Measurements from ENCODE around the gene ABHD1. TPM values are rescaled to one million over a fixed set of nuclear protein-coding genes. Genes with fewer than 3 reads are reported as not detected.

Gene ABHD1
- total RNA-seq, 1 donor from 2014 or later, result 1.1 TPM

- DNase-seq (ENCODE audit: low spot score), result peak; percentile 98
- intact Hi-C loops (cut with DNase I), result loop anchor here (2.0 kb wide), 1 partner anchor 35 kb away; the partner anchor contains the start of gene AGBL5
Observed at GRCh38 chr2:27086090-27086723, 37.4 kb upstream of the ABHD1 start.

- no peak for DNase-seq (ENCODE audit: low spot score)
- intact Hi-C loops (cut with DNase I), result loop anchor here (2.0 kb wide), 1 partner anchor 36 kb away; the partner anchor contains the start of gene AGBL5
Observed at GRCh38 chr2:27086724-27087593, 36.7 kb upstream of the ABHD1 start, which contains the start of gene KHK. Gene KHK (plus strand): TSS chr2:27086772. CDS start chr2:27087260, 488 bp downstream.

GRCh38 chr2:27087823-27088410 lies 35.7 kb upstream of the ABHD1 start:
- no peak for DNase-seq (ENCODE audit: low spot score)
- intact Hi-C loops (cut with DNase I), result loop anchor here (2.0 kb wide), 1 partner anchor 37 kb away; the partner anchor contains the start of gene AGBL5

- intact Hi-C loops (cut with DNase I), result no loop called here
- no peak for DNase-seq (ENCODE audit: low spot score)
Observed at GRCh38 chr2:27088634-27089033, 35.0 kb upstream of the ABHD1 start.

- DNase-seq (ENCODE audit: low spot score), result no peak
- intact Hi-C loops (cut with DNase I), result no loop called here
Observed at GRCh38 chr2:27089111-27089954, 34.3 kb upstream of the ABHD1 start.

- intact Hi-C loops (cut with DNase I), result no loop called here
- no peak for DNase-seq (ENCODE audit: low spot score)
Observed at GRCh38 chr2:27091746-27092695, 31.6 kb upstream of the ABHD1 start.

GRCh38 chr2:27092696-27093429 lies 30.8 kb upstream of the ABHD1 start:
- DNase-seq (ENCODE audit: low spot score), result no peak
- intact Hi-C loops (cut with DNase I), result no loop called here

- DNase-seq (ENCODE audit: low spot score), result no peak
- intact Hi-C loops (cut with DNase I), result no loop called here
Observed at GRCh38 chr2:27093430-27094352, 29.9 kb upstream of the ABHD1 start.

- intact Hi-C loops (cut with DNase I), result no loop called here
- no peak for DNase-seq (ENCODE audit: low spot score)
Observed at GRCh38 chr2:27094353-27094984, 29.1 kb upstream of the ABHD1 start.

- intact Hi-C loops (cut with DNase I), result loop anchor here (5.0 kb wide), 3 partner anchors 117 to 207 kb away; partner anchors contain the start of genes ATRAID, SLC5A6 and TRIM54
- no peak for DNase-seq (ENCODE audit: low spot score)
Observed at GRCh38 chr2:27095427-27095744, 28.2 kb upstream of the ABHD1 start.

GRCh38 chr2:27095745-27096651 lies 27.6 kb upstream of the ABHD1 start:
- intact Hi-C loops (cut with DNase I), result loop anchor here (5.0 kb wide), 3 partner anchors 116 to 206 kb away; partner anchors contain the start of genes ATRAID, SLC5A6 and TRIM54
- DNase-seq (ENCODE audit: low spot score), result no peak

- no peak for DNase-seq (ENCODE audit: low spot score)
- intact Hi-C loops (cut with DNase I), result loop anchor here (5.0 kb wide), 3 partner anchors 115 to 205 kb away; partner anchors contain the start of genes ATRAID, SLC5A6 and TRIM54
Observed at GRCh38 chr2:27096748-27097297, 26.8 kb upstream of the ABHD1 start.

- DNase-seq (ENCODE audit: low spot score), result no peak
- intact Hi-C loops (cut with DNase I), result loop anchor here (5.0 kb wide), 3 partner anchors 115 to 205 kb away; partner anchors contain the start of genes ATRAID, SLC5A6 and TRIM54
Observed at GRCh38 chr2:27097341-27097740, 26.3 kb upstream of the ABHD1 start.

- intact Hi-C loops (cut with DNase I), result loop anchor here (2.0 to 5.0 kb wide), 4 partner anchors 91 to 203 kb away; partner anchors contain the start of genes ATRAID, SLC5A6 and TRIM54
- DNase-seq (ENCODE audit: low spot score), result no peak
Observed at GRCh38 chr2:27099334-27099955, 24.2 kb upstream of the ABHD1 start.

Data from cardiac septum (tissue), 1 donor.